ENCODE measurements around the gene CLEC16A.

DNA sequence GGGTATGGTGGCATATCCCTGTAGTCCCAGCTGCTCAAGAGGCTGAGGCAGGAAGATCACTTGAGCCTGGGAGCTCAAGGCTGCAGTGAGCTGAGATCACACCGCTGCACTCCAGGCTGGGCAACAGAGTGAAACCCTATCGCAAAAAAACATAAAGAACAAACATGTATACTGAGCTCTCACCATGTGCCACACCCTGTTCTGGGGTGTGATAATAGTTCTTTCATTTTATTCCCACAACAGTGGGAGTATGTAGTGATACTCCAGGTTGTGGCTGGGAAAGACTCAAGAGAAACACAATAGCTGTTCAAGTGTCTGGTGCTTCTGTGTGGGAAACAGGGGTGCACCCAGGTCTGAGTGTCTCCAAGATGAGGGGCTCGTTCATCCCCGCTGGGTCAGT is 221.0 kb downstream of the CLEC16A start:
- TF ChIP-seq, protein P1, sequence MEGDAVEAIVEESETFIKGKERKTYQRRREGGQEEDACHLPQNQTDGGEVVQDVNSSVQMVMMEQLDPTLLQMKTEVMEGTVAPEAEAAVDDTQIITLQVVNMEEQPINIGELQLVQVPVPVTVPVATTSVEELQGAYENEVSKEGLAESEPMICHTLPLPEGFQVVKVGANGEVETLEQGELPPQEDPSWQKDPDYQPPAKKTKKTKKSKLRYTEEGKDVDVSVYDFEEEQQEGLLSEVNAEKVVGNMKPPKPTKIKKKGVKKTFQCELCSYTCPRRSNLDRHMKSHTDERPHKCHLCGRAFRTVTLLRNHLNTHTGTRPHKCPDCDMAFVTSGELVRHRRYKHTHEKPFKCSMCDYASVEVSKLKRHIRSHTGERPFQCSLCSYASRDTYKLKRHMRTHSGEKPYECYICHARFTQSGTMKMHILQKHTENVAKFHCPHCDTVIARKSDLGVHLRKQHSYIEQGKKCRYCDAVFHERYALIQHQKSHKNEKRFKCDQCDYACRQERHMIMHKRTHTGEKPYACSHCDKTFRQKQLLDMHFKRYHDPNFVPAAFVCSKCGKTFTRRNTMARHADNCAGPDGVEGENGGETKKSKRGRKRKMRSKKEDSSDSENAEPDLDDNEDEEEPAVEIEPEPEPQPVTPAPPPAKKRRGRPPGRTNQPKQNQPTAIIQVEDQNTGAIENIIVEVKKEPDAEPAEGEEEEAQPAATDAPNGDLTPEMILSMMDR (IDR thresholded peaks at IDR 0.05; ENCODE audit: low read depth, low read length, poor library complexity, severe bottlenecking), result no peak
- no peak for TF ChIP-seq EZH2phosphoT487 (IDR thresholded peaks at IDR 0.05; ENCODE audit: borderline replicate concordance, low read length)
